Measurements from ENCODE around the gene RRP8.

RRP8 gene

DNA sequence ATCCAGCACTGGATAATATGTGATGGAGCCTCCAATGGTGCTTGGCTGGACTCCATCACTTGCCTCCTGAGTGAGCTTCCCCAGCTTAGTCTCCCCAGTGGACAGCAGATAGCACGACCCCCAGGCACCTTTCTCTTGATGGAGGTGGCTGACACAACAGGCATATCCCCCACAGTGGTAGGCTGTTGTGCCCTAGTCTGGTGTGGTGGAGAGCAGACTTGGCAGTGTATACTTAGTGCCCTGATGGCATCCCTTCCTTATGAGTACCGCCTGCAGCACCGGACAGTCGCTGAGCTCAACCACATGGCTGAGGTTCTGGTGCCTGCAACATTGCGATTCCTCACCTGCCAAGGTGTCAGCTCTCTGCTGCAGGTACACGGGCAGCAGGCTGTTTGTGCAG is 56.2 kb downstream of the RRP8 start:
- H3K4me3 ChIP-seq (replicated peaks in 1 of 2; ENCODE audit: low read depth in 2 of 2, low read length in 2 of 2) = no peak overlapping the region
- no peak for DNase-seq (ENCODE audit: low read depth in 2 of 2)
- TF ChIP-seq, protein P1, sequence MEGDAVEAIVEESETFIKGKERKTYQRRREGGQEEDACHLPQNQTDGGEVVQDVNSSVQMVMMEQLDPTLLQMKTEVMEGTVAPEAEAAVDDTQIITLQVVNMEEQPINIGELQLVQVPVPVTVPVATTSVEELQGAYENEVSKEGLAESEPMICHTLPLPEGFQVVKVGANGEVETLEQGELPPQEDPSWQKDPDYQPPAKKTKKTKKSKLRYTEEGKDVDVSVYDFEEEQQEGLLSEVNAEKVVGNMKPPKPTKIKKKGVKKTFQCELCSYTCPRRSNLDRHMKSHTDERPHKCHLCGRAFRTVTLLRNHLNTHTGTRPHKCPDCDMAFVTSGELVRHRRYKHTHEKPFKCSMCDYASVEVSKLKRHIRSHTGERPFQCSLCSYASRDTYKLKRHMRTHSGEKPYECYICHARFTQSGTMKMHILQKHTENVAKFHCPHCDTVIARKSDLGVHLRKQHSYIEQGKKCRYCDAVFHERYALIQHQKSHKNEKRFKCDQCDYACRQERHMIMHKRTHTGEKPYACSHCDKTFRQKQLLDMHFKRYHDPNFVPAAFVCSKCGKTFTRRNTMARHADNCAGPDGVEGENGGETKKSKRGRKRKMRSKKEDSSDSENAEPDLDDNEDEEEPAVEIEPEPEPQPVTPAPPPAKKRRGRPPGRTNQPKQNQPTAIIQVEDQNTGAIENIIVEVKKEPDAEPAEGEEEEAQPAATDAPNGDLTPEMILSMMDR (IDR thresholded peaks at IDR 0.05; ENCODE audit: low read depth, low read length) = no peak

DNA sequence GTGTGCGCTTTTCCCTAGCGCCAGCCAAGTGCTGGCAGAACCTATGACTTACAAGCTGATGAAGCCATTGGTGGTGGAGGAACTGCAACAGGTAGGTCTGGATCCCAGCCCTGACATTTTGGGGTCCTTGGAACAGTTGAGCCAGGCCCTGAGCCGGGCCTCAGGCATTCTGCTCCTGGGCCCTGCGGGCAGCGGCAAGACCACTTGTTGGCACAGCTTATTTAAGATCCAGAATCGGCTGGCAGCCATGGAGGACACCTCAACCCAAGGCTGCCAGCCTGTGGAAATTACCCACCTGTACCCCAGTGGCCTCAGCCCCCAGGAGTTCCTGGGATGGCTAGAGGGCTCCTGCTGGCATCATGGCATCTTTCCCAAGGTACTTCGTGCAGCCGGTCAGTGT is 56.7 kb downstream of the RRP8 start:
- H3K4me3 ChIP-seq (replicated peaks in 1 of 2; ENCODE audit: low read depth in 2 of 2, low read length in 2 of 2) = no peak overlapping the region
- DNase-seq (ENCODE audit: low read depth in 2 of 2) = no peak
- TF ChIP-seq, protein P1 (IDR thresholded peaks at IDR 0.05; ENCODE audit: low read depth, low read length) = no peak

DNA sequence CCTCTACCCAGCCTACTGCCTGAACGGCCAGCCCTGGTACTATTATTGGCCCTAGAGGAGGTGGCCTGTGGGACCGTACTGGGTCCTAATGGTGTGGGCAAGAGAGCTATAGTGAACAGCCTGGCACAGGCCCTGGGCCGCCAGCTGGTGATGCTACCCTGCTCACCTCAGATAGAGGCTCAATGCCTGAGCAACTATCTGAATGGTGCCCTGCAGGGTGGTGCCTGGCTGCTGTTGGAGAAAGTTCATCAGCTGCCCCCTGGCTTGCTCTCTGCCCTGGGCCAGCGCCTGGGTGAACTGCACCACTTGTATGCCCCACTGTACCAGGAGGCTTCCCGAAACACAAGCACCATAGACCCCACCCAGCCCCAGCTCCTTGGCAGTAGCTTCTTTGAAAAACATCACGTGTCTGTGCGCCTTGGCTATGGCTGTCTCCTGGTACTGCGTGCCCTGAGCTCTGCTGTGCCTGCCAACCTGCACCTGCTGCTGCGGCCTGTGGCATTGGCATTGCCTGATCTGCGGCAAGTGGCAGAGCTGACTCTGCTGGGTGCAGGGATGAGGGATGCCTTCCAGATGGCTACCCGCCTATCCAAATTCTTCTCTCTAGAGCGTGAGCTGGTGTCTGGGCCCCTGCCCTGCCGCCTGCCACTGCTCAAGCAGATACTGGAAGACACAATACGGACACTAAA is 57.4 kb downstream of the RRP8 start:
- TF ChIP-seq, protein P1 (IDR thresholded peaks at IDR 0.05; ENCODE audit: low read depth, low read length) = no peak
- no peak for DNase-seq (ENCODE audit: low read depth in 2 of 2)
- no peak overlapping the region for H3K4me3 ChIP-seq (replicated peaks in 1 of 2; ENCODE audit: low read depth in 2 of 2, low read length in 2 of 2)

Measured in cardiac fibroblast (primary cell).